GM19238 (cell line): Measurements from ENCODE around the gene ZNF518B.
"Not testable (repeated sequence)": the region's sequence is repeated elsewhere in the genome, so short reads cannot be mapped to it uniquely, and the experiment has no call there.

ENCODE experiments used
- DNase-seq: peaks from one replicate; pipeline ENCODE4 v3.0.0; 2011; ENCODE audit warnings: low spot score; ENCODE audit not compliant: insufficient read length

ZNF518B gene

GRCh38 chr4:10456595-10457254 is 501 bp downstream of the ZNF518B start:
- DNase-seq: peak; percentile 47

DNA sequence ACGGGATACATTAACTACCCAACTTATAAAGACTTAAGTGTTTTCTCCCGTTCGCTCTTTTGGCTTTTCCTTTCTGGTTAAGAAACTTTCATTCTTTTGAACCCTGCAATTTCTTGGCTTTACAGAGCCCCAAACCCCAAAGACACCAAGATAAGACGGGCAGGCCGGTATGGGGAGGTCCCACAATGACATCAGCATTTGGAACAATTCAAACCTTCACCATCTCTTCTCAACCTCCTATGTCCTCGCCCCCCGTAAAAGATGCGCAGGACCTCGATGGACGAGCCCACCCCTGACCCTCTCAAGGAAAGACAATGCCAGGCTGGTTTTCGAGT is 999 bp downstream of the ZNF518B start:
- no peak for DNase-seq

DNA sequence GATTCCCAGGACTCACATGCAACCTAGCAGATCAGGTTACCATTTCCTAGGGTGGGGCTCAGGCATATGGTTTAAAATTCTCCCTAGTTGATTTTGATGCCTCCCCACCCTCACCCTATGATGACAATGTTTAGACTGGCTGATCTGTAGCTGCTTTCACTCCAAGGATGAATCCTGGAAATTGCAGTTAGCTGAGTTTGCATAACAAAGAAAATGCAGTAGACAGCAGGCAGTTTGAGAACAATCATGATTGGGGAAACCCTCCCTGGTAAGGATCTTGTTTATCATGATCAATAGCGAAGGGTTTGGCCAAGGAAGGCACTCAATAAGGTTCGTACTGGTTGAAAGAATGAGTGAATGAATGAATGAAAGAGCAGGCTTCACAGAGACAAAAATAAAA is 2.1 kb downstream of the ZNF518B start:
- no peak for DNase-seq

GRCh38 chr4:10454726-10455125 is 2.5 kb downstream of the ZNF518B start:
- no peak for DNase-seq

DNA sequence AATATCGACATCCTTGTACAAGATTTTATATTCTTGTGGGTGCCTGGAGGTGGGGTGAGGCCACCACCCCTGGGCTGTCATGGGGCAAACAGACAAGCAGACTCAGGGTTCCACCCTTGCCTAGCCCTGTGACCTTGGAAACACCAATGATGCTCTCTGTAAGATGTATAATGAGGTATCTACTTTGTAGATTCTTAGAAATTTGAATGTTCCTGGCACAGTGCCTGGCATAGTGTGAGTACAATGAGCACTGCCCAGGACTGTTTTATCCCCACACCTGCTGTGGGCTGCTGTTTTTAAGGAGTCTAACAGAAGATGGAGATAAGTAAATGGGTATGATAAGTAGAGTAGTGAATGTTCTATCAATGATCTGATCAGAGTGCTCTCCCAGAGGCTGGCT is 3.1 kb downstream of the ZNF518B start:
- no peak for DNase-seq

- no peak for DNase-seq
Measured at GRCh38 chr4:10448991-10449390, 8.2 kb downstream of the ZNF518B start.

- DNase-seq: no peak
Measured at GRCh38 chr4:10442976-10443375, 14.2 kb downstream of the ZNF518B start.

DNA sequence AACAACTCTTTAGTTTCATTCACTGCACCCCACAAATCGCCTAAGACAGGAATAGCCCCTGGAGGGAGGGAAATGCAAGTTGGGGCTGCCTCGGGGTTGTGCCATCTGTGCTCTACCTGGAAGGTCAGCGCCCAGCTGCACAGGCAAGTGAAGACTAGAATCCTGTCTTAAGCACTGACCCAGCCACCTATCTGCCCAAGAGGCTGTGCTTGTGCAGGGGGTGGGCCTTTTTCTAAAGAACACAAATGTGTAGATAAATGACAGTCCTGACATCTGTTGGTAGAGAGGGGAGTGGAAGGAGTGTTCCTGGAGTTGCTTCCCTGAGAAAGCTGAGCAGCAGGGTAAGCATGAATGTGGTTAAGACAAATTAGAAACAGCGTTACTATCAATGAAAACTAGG is 15.7 kb downstream of the ZNF518B start:
- no peak for DNase-seq

GRCh38 chr4:10438924-10439323 is 18.3 kb downstream of the ZNF518B start:
- no peak for DNase-seq

GRCh38 chr4:10437735-10438134 is 19.5 kb downstream of the ZNF518B start:
- DNase-seq: no peak

- not testable (repeated sequence) for DNase-seq
Measured at GRCh38 chr4:10427680-10428079, 29.5 kb downstream of the ZNF518B start.

DNA sequence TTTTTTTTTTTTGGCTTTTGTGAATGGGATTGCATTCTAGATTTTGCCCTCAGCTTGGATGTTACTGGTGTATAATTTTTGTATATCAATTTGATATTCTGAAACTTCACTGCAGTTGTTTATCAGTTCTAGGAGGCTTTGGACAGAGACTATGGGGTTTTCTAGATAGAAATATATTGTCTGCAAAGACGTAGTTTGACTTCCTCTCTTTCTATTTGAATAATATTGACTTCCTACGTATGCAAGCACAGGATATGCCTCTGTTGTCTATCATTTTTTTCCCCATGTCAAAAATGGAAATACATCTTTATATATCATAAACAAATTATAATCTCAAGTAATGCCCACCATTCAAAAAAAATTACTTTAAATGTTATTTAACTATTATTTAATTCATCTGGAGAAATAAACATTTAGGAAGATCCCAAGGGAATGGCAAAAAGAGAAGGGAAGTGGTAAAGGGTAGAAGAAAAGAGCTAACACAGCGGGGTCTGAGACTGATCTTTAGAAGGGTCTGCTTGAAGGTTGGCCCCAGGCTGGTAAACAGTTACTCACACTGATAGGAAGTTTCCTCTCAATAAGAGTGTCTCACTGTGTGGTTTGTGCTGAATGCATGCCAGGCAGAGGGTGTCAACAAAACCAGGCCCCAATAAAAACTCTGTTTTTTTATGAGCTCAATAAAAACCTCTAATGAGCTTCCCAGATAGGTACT is 35.7 kb downstream of the ZNF518B start:
- no peak for DNase-seq

DNA sequence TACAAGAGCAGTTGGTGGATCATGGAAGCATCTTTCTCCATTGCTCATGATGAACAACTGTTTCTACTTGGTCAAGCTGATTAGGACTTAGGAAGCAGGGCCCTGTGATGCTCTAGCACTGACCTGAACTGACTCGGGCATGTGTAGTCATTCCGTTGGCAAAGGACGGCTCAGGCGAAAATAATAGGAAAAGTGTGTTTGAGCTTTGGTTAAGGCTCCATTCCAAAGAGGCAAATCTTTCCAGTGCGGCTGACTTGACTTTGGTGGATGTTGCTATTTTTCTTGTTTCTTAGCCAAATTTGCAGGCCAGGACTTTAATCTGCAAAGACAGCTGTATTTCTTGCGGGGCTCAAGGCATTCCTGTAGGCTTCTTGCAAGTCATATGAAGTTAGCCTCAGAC is 39.5 kb downstream of the ZNF518B start:
- DNase-seq: no peak

DNA sequence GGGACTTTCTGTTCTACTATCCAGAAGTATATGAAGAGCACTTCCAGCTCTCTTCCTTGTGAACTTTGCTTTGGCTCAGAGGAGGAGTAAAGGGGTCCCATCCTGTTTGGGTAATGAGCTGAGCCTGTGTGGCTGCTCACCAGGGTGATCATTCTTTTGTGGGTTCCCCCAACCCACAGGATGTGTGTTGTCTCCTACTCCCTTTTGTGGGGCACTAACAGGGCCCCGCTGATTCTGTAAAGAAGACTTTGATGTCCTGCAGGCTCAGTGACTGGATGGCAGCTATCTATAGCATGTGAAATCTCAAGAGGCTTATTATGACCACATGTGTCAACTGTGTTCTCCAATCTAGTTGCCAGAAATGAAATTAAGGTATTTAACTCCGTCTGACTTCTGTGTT is 40.8 kb downstream of the ZNF518B start:
- no peak for DNase-seq

DNA sequence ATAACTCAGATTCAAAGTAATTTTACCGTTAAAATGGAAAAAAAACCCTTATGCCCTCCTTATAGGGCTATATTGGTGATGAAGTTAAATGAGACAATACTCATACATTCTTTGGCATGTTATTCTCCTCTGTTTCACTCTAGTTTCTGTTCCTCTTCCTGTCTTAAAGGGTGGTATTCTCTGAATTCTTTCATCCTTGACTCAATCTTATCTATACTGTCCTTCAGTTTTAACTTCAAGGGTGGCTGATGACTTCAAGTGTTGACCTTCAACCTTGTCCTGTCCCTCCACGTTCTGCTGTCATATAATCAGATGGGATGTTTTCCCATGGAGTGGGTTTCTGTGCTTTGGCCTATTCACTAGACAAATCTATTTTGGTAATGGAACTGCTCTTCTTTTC is 44.0 kb downstream of the ZNF518B start:
- peak; percentile 17 for DNase-seq

DNA sequence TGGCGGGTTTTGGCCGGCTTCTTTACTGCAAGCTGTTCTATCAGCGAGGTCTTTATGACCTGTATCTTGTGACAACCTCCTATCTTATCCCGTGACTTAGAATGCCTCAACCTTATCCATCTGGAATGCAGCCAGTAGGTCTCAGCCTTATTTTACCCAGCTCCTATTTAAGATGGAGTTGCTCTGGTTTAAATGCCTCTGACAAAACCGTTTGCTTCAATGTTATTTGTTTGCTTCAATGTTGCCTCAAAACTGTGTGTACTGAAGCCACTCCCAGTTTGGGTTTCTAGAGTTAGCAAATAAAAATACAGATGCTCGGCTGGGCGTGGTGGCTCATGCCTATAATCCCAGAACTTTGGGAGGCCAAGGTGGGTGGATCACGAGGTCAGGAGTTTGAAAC is 51.6 kb downstream of the ZNF518B start:
- DNase-seq: no peak

DNA sequence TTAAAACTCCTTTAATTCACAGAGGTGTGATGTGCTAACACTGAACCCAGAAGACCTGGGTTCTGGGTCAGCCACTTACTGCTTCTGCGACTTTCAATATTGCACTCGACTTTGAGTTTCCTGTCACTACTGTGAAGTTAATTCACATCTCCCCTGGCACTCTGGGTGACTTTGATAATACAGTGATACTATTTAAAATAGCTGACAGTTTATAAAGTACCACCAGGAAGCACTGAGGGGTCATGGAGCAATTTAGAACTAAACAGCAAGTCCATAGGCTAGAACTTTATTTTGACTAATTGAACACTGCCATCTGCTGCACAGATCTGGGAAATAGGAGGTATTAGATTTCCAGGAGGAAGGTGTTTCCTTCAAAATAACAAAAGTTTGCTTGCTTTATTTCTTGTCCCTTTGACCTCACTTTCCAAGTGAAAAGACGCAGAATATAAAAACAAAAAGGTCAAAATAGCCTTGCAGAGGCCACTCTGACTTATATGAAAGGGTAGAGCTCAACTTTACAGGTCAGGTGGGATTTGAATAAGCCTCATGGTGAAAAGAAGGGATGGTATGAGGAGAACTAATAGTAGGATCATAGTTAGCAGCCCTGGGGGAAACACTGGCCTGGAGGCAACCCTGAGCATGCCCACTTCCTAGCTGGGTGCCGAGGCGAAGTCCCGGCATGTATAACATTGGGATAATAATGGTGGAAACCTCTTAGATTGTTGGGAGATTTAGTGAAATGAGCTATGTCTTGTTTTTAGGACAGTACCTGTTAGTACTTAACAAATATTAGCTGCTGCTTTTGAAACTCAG is 53.4 kb downstream of the ZNF518B start:
- no peak for DNase-seq

DNA sequence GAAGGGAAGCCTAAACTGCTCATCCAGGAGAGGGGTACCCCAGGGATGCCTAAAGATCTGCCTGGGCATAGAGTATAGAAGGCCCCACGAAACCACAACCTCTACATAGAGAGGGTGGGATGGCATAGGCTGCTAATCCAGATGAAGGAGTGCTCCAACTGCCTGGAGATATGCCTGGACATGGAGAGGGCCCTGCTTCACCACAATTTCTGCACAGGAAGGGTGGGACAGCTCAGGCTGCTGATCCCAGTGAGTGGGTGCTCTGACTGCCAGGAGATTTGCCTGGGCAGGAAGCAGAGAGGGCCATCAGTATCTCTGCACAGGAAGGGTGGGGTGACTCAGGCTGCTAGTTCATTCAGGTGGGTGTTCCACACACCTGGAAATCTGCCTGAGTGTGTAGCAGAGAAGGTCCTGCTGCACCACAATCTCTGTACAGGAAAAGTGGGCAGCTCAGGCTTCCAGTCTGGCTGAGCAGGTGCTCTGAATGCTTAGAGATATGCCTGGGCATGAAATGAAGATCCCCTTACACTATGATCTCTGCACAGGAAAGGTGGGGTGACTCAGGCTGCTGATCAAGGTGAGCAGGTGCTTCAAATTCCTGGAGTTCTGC is 61.1 kb downstream of the ZNF518B start:
- DNase-seq: no peak
